Endodermal cell (in vitro differentiated cells): ENCODE results near the gene HIRA. TPM values are rescaled to one million over a fixed set of nuclear protein-coding genes. Genes with fewer than 3 reads are reported as not detected.

ENCODE experiments used
- DNase-seq: peaks from one replicate; pipeline ENCODE4 v3.0.0-alpha.2; 2017
- H3K27ac ChIP-seq: 2 replicates; pipeline ENCODE4 v1.5.1; 2013; ENCODE audit warnings: mild to moderate bottlenecking, low read depth, low read length, moderate library complexity
- H3K27me3 ChIP-seq: 2 replicates; pipeline ENCODE4 v1.6.1; 2013; ENCODE audit warnings: mild to moderate bottlenecking, low read length, moderate library complexity; ENCODE audit not compliant: insufficient read depth, control insufficient read depth, poor library complexity, severe bottlenecking
- H3K36me3 ChIP-seq: 2 replicates; pipeline ENCODE4 v1.7.0; 2013; ENCODE audit warnings: mild to moderate bottlenecking, low read length, moderate library complexity; ENCODE audit not compliant: control insufficient read depth, insufficient read depth
- H3K4me1 ChIP-seq: one replicate; pipeline ENCODE4 v1.7.0; 2013; ENCODE audit warnings: low read length; ENCODE audit not compliant: control insufficient read depth, insufficient read depth
- H3K4me3 ChIP-seq: 2 replicates; pipeline ENCODE4 v1.5.1; 2013; ENCODE audit warnings: mild to moderate bottlenecking, low read length, moderate library complexity
- H3K9ac ChIP-seq: 2 replicates; pipeline ENCODE4 v1.6.1; 2013; ENCODE audit warnings: mild to moderate bottlenecking, low read length, moderate library complexity; ENCODE audit not compliant: poor library complexity, severe bottlenecking; ENCODE audit errors: extremely low read depth
- H3K9me3 ChIP-seq: 2 replicates; pipeline ENCODE4 v1.6.1; 2013; ENCODE audit warnings: mild to moderate bottlenecking, low read length, moderate library complexity; ENCODE audit not compliant: control insufficient read depth
- H3K27ac Mint-ChIP-seq: 2 replicates; pipeline ENCODE4 v1.8.0; 2020; ENCODE audit warnings: mixed read lengths
- H3K27me3 Mint-ChIP-seq: 2 replicates; pipeline ENCODE4 v1.8.0; 2021; ENCODE audit warnings: mild to moderate bottlenecking, mixed read lengths; ENCODE audit not compliant: insufficient read depth
- H3K36me3 Mint-ChIP-seq: 2 replicates; pipeline ENCODE4 v1.8.0; 2020; ENCODE audit warnings: low read depth, mixed read lengths
- H3K4me1 Mint-ChIP-seq: 2 replicates; pipeline ENCODE4 v1.8.0; 2020; ENCODE audit warnings: mixed read lengths
- H3K4me3 Mint-ChIP-seq: 2 replicates; pipeline ENCODE4 v1.8.0; 2020; ENCODE audit warnings: mild to moderate bottlenecking, moderate library complexity, mixed read lengths
- H3K9me3 Mint-ChIP-seq: 2 replicates; pipeline ENCODE4 v1.8.0; 2020; ENCODE audit warnings: mild to moderate bottlenecking, mixed read lengths
- WGBS, 2 experiments: methylation state at CpG; one replicate each; pipeline versions ENCODE4 v1.1.5 to v1.1.7; 2013; ENCODE audit warnings: missing lambda C conversion rate in 2 of 2, mixed read lengths in 1 of 2; ENCODE audit not compliant: insufficient coverage in 1 of 2, insufficient read length in 1 of 2; 5-methylcytosine and 5-hydroxymethylcytosine counted together
- total RNA-seq, 2 donors: library from RNA; stranded (reverse); fragmentation: NEBNext Ultra II Directional in 1 of 2; extraction: Animal tissue kit (Norgen Biotek cat#: 25700) in 1 of 2; gene quantifications; 2 replicates in 1 of 2; 3 replicates in 1 of 2; pipeline ENCODE4 v1.2.1, GENCODE V29; 2021
- TF ChIP-seq, protein P1 (sequence below): fragments of 200-600 bp; sonication (generic); conservative IDR thresholded peaks from 2 replicates; pipeline ENCODE4 v1.5.0; 2021; ENCODE audit warnings: antibody characterized with exemption, mild to moderate bottlenecking

The HIRA gene
- total RNA-seq, 2 donors from 2014 or later, result 44.8 to 46.6 TPM

DNA sequence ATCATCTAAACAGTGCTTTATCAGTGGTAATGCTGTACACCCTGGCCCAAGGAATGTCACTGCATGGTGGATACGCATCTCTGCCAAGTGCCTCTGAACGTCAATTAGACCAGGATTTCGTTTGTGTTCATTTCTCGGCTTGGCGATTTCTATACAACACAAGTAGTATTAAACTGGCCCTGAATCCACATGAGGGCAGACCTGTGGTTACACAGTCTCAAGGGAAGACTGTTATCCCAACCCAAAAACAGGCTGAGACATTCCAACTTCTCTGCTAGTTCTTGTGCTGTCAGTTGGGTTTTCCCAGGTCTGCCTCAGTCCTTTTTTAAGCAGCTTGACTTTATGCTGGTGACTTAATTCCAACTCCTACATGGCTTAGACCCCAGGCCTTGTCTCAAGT is 58.1 kb downstream of the HIRA start:
- Mint-ChIP-seq H3K4me1 (no peaks in the 10 kb centered on the region), H3K36me3 (peaks cover 72% of the 10 kb centered on the region), H3K27ac (no peak overlapping the region), H3K27me3 (no peaks in the 10 kb centered on the region), H3K9me3 (no peaks in the 10 kb centered on the region), H3K4me3 (no peak overlapping the region)
- Histone ChIP-seq H3K36me3 (peaks cover 87% of the 10 kb centered on the region), H3K9ac (no peak overlapping the region), H3K9me3 (no peaks in the 10 kb centered on the region), H3K4me1 (no peaks in the 10 kb centered on the region), H3K27ac (no peak overlapping the region), H3K4me3 (no peak overlapping the region), H3K27me3 (no peaks in the 10 kb centered on the region)
- TF ChIP-seq, protein P1, sequence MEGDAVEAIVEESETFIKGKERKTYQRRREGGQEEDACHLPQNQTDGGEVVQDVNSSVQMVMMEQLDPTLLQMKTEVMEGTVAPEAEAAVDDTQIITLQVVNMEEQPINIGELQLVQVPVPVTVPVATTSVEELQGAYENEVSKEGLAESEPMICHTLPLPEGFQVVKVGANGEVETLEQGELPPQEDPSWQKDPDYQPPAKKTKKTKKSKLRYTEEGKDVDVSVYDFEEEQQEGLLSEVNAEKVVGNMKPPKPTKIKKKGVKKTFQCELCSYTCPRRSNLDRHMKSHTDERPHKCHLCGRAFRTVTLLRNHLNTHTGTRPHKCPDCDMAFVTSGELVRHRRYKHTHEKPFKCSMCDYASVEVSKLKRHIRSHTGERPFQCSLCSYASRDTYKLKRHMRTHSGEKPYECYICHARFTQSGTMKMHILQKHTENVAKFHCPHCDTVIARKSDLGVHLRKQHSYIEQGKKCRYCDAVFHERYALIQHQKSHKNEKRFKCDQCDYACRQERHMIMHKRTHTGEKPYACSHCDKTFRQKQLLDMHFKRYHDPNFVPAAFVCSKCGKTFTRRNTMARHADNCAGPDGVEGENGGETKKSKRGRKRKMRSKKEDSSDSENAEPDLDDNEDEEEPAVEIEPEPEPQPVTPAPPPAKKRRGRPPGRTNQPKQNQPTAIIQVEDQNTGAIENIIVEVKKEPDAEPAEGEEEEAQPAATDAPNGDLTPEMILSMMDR, result no peak
- DNase-seq, result no peak
- 94 to 96% methylated on average over 5 of the region's 5 CpGs for WGBS, 2 experiments

- Histone ChIP-seq H3K9me3 (no peaks in the 10 kb centered on the region), H3K27ac (no peak overlapping the region), H3K27me3 (no peaks in the 10 kb centered on the region), H3K4me3 (no peak overlapping the region), H3K36me3 (peaks cover 88% of the 10 kb centered on the region), H3K9ac (no peak overlapping the region), H3K4me1 (no peaks in the 10 kb centered on the region)
- Mint-ChIP-seq H3K36me3 (peaks cover 72% of the 10 kb centered on the region), H3K27ac (no peak overlapping the region), H3K4me1 (no peaks in the 10 kb centered on the region), H3K27me3 (no peaks in the 10 kb centered on the region), H3K4me3 (no peak overlapping the region), H3K9me3 (no peaks in the 10 kb centered on the region)
- TF ChIP-seq, protein P1, result no peak
- DNase-seq, result no peak
Observed at GRCh38 chr22:19371893-19372292, 59.6 kb downstream of the HIRA start.

DNA sequence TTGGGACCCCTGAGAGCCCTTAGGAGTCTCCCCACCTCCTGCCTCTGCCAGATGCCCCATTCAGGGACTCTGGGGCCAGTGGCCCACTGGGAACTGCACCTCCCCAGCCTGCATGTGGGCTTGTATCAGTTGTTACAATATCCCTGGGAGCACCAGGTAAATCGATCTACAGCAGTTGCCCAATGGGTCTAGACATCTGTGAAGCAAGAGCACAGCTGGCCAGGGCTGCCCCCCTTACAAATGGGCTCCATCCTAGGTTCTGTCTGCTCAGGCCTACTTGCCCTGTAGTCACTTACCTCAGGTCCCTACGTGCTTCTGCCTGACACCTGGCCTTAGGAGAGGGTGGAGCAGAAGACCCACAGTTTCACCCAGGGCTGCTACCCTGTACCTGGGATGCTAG is 62.7 kb downstream of the HIRA start:
- WGBS, 2 experiments, result 86 to 100% methylated on average over 1 to 2 of the region's 2 CpGs
- Mint-ChIP-seq H3K4me3 (no peak overlapping the region), H3K4me1 (no peaks in the 10 kb centered on the region), H3K27ac (no peak overlapping the region), H3K9me3 (no peaks in the 10 kb centered on the region), H3K27me3 (no peaks in the 10 kb centered on the region), H3K36me3 (peaks cover 60% of the 10 kb centered on the region)
- H3K4me1 ChIP-seq, result no peaks in the 10 kb centered on the region
- H3K9ac ChIP-seq, result no peak overlapping the region
- H3K9me3 ChIP-seq, result no peaks in the 10 kb centered on the region
- no peaks in the 10 kb centered on the region for H3K27me3 ChIP-seq
- H3K36me3 ChIP-seq, result peaks cover 81% of the 10 kb centered on the region
- H3K27ac ChIP-seq, result no peak overlapping the region
- no peak for DNase-seq
- H3K4me3 ChIP-seq, result no peak overlapping the region
- TF ChIP-seq, protein P1, result no peak
